GM18870 (cell line): ENCODE measurements around the gene RAB1A.
"Not testable (repeated sequence)": the region's sequence is repeated elsewhere in the genome, so short reads cannot be mapped to it uniquely, and the experiment has no call there.

Source experiments
- ATAC-seq: cut with Tn5 transposase; IDR thresholded peaks from one replicate; pipeline ENCODE4 v1.9.1; 2021; ENCODE audit warnings: moderate library complexity; ENCODE audit not compliant: unreplicated experiment

Gene RAB1A

DNA sequence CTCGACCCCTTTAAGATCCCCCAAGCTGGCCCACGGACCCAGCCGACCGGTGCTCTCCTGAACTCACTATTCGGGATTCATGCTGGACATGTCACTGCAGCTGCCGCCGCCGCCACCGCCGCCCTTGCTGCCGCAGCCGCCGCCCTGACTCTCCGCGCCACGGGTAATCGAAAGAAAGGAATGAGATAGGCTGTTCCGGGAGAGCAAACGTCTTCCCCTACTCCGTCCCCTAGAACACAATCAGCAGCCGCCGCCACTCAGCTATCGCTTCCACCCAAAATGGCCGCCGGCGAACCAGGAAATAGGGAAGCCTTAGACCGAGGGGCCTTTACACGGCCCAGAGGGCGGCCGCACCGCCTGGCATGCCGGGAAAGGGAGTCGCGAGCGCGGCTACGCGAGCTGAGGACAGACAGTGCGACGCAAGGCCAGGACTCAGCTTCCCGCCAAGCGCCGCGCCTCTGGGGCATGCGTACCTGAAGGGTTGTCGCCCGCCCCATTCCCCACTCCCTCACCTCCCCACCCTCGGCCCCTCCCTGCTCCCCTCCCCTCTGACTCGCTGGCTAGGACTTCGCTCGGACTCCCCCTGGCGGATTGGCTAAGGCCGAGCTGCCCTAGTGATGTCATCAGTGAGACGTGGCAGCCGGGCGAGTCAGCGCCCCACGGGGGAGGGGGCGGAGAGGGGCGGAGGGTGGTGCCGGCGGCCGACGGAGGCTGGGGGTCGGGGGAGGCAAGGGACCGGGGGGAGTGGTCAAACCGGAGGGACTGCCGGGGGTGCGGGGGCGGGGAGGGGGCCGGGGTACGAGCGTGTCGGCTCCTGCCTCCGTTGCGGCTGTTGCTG, at the start of gene RAB1A:
Gene RAB1A (minus strand): TSS at position 281 of the 838 bp plus-strand sequence. CDS start 191 bp downstream, at position 90.
- peak; percentile 92 for ATAC-seq

- no peak for ATAC-seq
Measured at GRCh38 chr2:65177751-65178442, 48.0 kb upstream of the RAB1A start.

DNA sequence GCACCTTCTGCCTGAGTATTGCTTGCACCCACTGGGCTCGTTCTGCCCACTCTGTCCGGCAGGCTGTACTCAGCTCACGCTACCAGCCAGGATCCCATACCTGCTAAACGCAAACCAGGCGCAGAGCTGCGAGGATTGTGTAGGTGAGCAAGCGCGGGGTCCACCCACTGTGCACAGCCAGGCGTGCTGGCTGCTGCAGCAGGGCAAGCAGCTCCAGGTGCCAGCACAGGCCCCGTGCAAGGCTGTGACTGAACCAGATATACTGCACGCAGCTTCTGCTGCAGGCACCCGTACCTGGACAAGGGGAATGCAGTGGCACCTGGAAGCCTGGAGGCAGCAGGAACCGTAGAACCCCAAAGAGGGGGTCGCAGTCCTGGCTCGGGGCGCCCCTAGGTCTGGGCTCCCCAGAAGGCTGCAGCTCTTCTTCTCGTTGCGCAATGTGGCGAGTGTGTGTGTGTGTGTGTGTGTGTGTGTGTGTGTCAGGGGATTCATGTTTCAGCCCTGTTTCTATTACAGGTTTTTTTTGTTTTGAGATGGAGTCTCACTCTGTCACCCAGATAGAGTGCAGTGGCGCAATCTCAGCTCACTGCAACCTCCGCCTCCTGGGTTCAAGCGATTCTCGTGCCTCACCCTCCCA, 46.1 kb upstream of the RAB1A start:
- ATAC-seq = no peak

- not testable (repeated sequence) for ATAC-seq
Measured at GRCh38 chr2:65174031-65174430, 44.1 kb upstream of the RAB1A start.

- ATAC-seq = no peak
Measured at GRCh38 chr2:65172994-65173790, 43.3 kb upstream of the RAB1A start.

DNA sequence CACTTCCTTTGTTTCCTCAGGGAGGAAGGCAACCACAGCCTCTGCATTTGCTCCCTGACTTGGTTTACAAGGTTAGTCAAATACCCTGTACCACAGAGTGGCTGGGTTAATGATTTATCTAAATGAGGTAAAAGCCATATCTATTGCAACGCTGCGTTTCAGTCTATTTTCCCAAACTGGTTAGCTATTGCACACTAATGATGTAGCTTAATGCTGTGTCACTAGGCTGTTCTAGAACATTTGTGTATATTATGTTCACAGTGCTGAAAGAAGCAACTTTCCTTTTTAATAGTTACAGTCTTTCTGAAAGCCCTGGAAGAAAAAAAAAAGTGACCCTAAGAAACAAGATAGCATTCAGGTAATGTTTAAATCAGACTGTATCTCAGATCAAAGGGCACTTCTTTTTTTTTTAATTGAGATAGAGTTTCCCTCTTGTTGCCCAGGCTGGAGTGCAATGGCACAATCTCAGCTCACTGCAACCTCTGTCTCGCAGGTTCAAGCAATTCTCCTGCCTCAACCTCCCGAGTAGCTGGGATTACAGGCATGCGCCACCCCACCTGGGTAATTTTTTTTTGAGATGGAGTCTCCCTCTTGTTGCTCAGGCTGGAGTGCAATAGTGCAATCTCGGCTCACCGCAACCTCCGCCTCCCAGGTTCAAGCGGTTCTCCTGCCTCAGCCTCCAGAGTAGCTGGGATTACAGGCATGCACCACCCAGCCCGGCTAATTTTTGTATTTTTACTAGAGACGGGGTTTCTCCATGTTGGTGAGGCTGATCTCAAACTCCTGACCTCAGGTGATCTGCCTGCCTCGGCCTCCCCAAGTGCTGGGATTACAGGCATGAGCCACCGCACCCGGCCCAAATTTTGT, 40.9 kb upstream of the RAB1A start:
- ATAC-seq = not testable (repeated sequence)

- no peak for ATAC-seq
Measured at GRCh38 chr2:65169760-65170136, 39.8 kb upstream of the RAB1A start.

DNA sequence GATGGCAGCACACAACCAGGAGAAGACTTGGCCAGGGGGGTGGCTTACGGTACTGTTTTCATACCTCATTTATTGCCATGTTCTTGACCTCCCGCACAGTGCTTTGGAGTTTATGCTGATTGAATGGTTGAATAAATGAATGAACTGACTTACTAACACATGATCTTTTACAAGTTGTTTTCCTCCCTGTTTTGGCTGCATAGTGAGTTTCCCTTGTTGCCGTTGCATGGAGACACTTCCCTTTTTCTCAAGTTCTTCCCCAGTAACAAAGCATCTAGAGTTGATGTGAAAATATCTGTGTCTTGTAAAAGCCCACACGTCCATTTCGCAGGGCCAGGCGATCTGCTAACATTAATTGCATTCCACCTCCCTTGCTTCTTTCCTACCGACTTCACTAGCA, 35.7 kb upstream of the RAB1A start:
- no peak for ATAC-seq

- no peak for ATAC-seq
Measured at GRCh38 chr2:65164426-65164891, 34.6 kb upstream of the RAB1A start.

DNA sequence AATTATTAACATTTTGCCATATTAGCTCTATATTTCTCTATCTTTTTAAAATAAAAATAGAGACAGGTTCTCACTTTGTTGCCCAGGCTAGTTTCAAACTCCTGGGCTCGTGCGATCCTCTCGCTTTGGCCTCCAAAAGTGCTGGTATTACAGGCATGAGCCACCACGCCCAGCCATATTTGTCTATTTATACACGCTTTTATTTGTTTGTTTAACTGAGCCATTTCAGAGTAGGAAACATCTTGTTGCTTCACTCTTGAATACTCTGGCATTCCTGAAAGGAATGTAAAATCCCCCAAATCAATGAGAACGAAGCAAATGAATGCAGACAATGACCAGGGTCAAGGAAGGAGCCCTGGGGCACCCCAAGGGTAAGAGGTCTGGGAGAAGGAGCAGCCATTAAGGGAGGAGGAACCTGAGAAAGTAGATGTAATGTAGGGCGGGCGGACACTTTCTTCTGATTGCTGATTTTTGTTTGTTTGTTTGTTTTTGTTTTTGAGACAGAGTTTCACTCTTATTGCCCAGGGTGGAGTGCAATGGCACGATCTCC, 31.7 kb upstream of the RAB1A start:
- no peak for ATAC-seq

- ATAC-seq = no peak
Measured at GRCh38 chr2:65159906-65160305, 30.0 kb upstream of the RAB1A start.

GRCh38 chr2:65159261-65159660, 29.4 kb upstream of the RAB1A start:
- ATAC-seq = no peak

DNA sequence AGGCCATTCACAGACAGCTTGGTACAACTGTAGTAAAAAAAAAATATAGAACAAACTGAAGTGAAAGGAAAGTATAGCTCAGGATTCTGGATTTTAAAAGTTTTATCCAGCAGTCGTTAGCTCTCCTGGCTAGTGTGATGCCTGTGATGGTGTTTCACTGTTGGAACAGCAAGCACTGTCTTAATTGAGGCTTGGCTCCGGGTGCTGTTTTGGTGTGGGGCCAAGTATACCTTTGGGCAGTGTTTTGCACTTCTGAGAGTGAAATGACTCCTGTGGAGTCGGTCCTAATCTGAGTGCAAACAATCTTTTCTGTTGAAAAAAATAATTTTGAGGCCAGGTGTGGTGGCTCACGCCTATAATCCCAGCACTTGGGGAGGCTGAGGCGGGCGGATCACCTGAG, 28.7 kb upstream of the RAB1A start:
- no peak for ATAC-seq

DNA sequence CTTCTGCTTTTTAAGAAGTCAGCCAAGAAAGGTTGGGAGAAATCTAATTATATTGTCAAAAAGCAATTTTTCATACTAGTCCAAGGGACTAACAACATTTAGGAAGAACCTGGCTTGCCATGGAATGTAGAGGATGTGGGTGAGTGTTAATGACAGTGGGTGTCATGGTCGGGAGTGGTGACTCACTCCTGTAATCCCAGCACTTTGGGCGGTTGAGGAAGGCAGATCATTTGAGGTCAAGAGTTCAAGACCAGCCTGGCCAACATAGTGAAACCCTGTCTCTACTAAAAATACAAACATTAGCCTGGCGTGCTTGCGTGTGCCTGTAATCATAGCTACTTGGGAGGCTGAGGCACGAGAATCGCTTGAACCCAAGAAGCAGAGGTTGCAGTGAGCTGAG, 27.9 kb upstream of the RAB1A start:
- ATAC-seq = not testable (repeated sequence)

- ATAC-seq = no peak
Measured at GRCh38 chr2:65156041-65156440, 26.1 kb upstream of the RAB1A start.

DNA sequence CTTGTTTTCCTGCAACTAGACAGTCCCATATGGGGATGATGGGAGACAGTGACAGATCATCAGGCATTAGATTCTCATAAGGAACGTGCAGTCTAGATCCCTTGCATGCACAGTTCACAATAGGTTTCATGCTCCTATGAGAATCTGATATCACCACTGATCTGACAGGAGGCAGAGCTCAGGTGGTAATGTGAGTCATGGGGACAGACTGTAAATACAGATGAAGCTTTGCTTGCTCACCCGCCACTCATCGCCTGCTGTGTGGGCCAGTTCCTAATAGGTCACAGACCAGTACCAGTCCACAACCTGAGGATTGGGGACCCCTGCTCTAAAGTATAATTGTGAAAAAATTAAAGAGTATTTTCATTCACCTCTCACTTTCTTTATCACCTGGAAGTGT, 23.6 kb upstream of the RAB1A start:
- ATAC-seq = no peak

GRCh38 chr2:65146078-65146477, 16.2 kb upstream of the RAB1A start:
- no peak for ATAC-seq

GRCh38 chr2:65144571-65144970, 14.7 kb upstream of the RAB1A start:
- no peak for ATAC-seq

- ATAC-seq = no peak
Measured at GRCh38 chr2:65142515-65142914, 12.6 kb upstream of the RAB1A start.
